Esophagus squamous epithelium (tissue), 4 donors: ENCODE results near the gene IRF2BPL.

Experiments
- POLR2A ChIP-seq, 4 donors: fragments of 450-650 bp; IDR thresholded peaks; one replicate each; pipeline ENCODE4 v1.6.1; 2017; ENCODE audit warnings: antibody characterized with exemption in 4 of 4, mild to moderate bottlenecking in 4 of 4, moderate library complexity in 3 of 4
- TF ChIP-seq, protein P1 (sequence below), 6 experiments: fragments of 450-650 bp in 4 of 6; fragments of 200-600 bp in 2 of 6; sonication (generic) in 2 of 6; IDR thresholded peaks; one replicate each; pipeline ENCODE4 v1.5.1; 2016 to 2019; ENCODE audit warnings: antibody characterized with exemption in 6 of 6, mild to moderate bottlenecking in 4 of 6, moderate library complexity in 4 of 6

DNA sequence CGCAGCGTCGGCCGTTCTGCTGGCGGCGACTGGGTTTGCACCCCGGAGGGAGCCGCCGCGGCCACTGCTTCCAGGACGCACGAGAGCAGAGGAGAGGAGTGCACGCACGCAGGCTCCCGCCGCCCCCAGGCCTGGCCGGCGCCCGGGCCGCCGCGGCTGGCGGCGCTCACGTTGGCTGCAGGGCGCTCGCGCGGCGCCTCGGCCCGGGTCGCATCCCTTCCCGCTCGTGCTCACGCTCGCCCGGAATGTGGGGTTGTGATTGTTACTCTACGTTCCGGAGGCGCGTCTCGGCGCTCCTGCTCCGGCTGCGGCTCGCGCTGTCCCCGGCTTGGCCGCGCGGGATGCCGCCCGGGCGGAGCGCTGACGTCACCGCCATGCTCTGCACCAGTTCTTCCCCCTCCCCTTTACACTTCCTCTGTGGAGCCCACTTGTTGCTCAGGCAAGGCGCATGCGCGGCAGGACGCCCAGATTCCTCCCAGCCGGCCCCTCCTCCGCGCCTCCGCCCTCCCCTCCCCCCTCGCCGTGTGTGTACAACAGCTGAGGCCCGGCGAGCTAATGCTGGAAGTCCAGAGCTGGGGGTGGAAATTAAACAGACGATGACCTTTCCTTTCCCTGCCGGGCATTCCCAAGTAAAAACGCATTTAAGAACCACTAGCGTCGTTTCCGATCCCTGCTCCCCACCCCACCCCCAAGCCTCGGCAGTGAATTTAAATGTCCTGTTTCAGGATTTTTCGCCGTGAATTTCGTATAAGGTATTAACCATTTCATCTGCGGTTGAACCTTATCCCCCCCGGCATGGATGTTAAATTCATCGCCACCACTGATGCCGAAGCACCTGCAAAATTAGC is at the start of gene IRF2BPL:
- TF ChIP-seq, protein P1, sequence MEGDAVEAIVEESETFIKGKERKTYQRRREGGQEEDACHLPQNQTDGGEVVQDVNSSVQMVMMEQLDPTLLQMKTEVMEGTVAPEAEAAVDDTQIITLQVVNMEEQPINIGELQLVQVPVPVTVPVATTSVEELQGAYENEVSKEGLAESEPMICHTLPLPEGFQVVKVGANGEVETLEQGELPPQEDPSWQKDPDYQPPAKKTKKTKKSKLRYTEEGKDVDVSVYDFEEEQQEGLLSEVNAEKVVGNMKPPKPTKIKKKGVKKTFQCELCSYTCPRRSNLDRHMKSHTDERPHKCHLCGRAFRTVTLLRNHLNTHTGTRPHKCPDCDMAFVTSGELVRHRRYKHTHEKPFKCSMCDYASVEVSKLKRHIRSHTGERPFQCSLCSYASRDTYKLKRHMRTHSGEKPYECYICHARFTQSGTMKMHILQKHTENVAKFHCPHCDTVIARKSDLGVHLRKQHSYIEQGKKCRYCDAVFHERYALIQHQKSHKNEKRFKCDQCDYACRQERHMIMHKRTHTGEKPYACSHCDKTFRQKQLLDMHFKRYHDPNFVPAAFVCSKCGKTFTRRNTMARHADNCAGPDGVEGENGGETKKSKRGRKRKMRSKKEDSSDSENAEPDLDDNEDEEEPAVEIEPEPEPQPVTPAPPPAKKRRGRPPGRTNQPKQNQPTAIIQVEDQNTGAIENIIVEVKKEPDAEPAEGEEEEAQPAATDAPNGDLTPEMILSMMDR (IDR thresholded peaks at IDR 0.05), result peak in 4 of 6 experiments; percentile 4 to 26 (median 8)
- TF ChIP-seq POLR2A (IDR thresholded peaks at IDR 0.05), result peak in 3 of 4 donors; percentile 66 to 99 (median 98)
